Neuronal stem cell (in vitro differentiated cells): ENCODE data around the gene NKAIN4.

Source experiments
- DNase-seq: peaks from one replicate; pipeline ENCODE4 v3.0.0-alpha.2; 2013; ENCODE audit warnings: low spot score
- H2AFZ ChIP-seq: one replicate; pipeline ENCODE4 v1.6.1; 2013; ENCODE audit warnings: mild to moderate bottlenecking, low read length, inconsistent platforms
- H2AK5ac ChIP-seq: 2 replicates; pipeline ENCODE4 v1.6.1; 2013; ENCODE audit warnings: low read depth, mild to moderate bottlenecking, inconsistent platforms, low read length, moderate library complexity, mixed read lengths
- H2BK120ac ChIP-seq: 2 replicates; pipeline ENCODE4 v1.6.1; 2013; ENCODE audit warnings: low read depth, mild to moderate bottlenecking, inconsistent platforms, low read length, moderate library complexity, mixed read lengths
- H2BK12ac ChIP-seq: one replicate; pipeline ENCODE4 v1.6.1; 2013; ENCODE audit warnings: low read length, inconsistent platforms
- H2BK15ac ChIP-seq: 2 replicates; pipeline ENCODE4 v1.6.1; 2013; ENCODE audit warnings: mild to moderate bottlenecking, low read length, inconsistent platforms, mixed read lengths
- H2BK5ac ChIP-seq: one replicate; pipeline ENCODE4 v1.6.1; 2013; ENCODE audit warnings: inconsistent platforms, mild to moderate bottlenecking, low read length, moderate library complexity
- H3K14ac ChIP-seq: one replicate; pipeline ENCODE4 v1.6.1; 2013; ENCODE audit warnings: low read length, inconsistent platforms
- H3K18ac ChIP-seq: 2 replicates; pipeline ENCODE4 v1.6.1; 2013; ENCODE audit warnings: low read length, inconsistent platforms
- H3K23ac ChIP-seq: 2 replicates; pipeline ENCODE4 v1.6.1; 2013; ENCODE audit warnings: low read depth, mild to moderate bottlenecking, mixed read lengths, low read length, inconsistent platforms; ENCODE audit not compliant: poor library complexity
- H3K27ac ChIP-seq: replicated peaks from 3 replicates; pipeline ENCODE4 v1.5.1; 2013; ENCODE audit warnings: low read length, inconsistent platforms
- H3K27me3 ChIP-seq, 3 experiments: 2 replicates each; pipeline ENCODE4 v1.6.1; 2013; ENCODE audit warnings: low read length in 3 of 3, mild to moderate bottlenecking in 2 of 3, inconsistent platforms in 1 of 3, low read depth in 1 of 3, mixed read lengths in 1 of 3, moderate library complexity in 1 of 3; ENCODE audit not compliant: control insufficient read depth in 3 of 3, insufficient read depth in 3 of 3
- H3K36me3 ChIP-seq, 2 donors: replicated peaks in 1 of 2; 2 replicates each; pipeline ENCODE4 v1.6.1; 2013; ENCODE audit warnings: low read length in 2 of 2; ENCODE audit not compliant: control insufficient read depth in 2 of 2, insufficient read depth in 2 of 2
- H3K4ac ChIP-seq: 2 replicates; pipeline ENCODE4 v1.6.1; 2013; ENCODE audit warnings: inconsistent platforms, mild to moderate bottlenecking, low read length, moderate library complexity
- H3K4me1 ChIP-seq, 2 donors: 1 replicate in 1 of 2; 2 replicates in 1 of 2; pipeline ENCODE4 v1.6.1; 2013; ENCODE audit warnings: low read length in 2 of 2, low read depth in 1 of 2; ENCODE audit not compliant: control insufficient read depth in 2 of 2, insufficient read depth in 1 of 2
- H3K4me2 ChIP-seq: one replicate; pipeline ENCODE4 v1.6.1; 2013; ENCODE audit warnings: mild to moderate bottlenecking, low read length, inconsistent platforms; ENCODE audit not compliant: insufficient read depth, poor library complexity, severe bottlenecking
- H3K4me3 ChIP-seq, 2 donors: 2 replicates each; pipeline ENCODE4 v1.5.1; 2013; ENCODE audit warnings: low read length in 2 of 2, mild to moderate bottlenecking in 2 of 2, inconsistent platforms in 1 of 2, moderate library complexity in 1 of 2
- H3K79me1 ChIP-seq: one replicate; pipeline ENCODE4 v1.6.1; 2013; ENCODE audit warnings: low read depth, mild to moderate bottlenecking, inconsistent platforms, low read length, moderate library complexity
- H3K9ac ChIP-seq: one replicate; pipeline ENCODE4 v1.6.1; 2013; ENCODE audit warnings: mild to moderate bottlenecking, low read depth, low read length, inconsistent platforms; ENCODE audit not compliant: poor library complexity
- H3K9me3 ChIP-seq, 2 donors: replicated peaks in 1 of 2; 2 replicates each; pipeline versions ENCODE3 to v1.6.1; 2013; ENCODE audit warnings: low read length in 2 of 2, mild to moderate bottlenecking in 2 of 2, inconsistent platforms in 1 of 2, low read depth in 1 of 2, mixed read lengths in 1 of 2, moderate library complexity in 1 of 2; ENCODE audit not compliant: control insufficient read depth in 2 of 2, insufficient read depth in 1 of 2
- H4K8ac ChIP-seq: one replicate; pipeline ENCODE4 v1.6.1; 2013; ENCODE audit warnings: low read depth, mild to moderate bottlenecking, inconsistent platforms, low read length, moderate library complexity
- H4K91ac ChIP-seq: one replicate; pipeline ENCODE4 v1.6.1; 2013; ENCODE audit warnings: low read length, low read depth, mild to moderate bottlenecking, inconsistent platforms; ENCODE audit not compliant: poor library complexity
- WGBS, 2 donors: extraction: QIAGEN DNeasy Blood & Tissue Kit; methylation state at CpG; one replicate each; pipeline ENCODE4 v1.1.7; 2013; ENCODE audit warnings: missing lambda C conversion rate in 2 of 2, mixed read lengths in 1 of 2; ENCODE audit not compliant: insufficient read length in 2 of 2, insufficient replicate concordance in 1 of 2; ENCODE audit errors: extremely low coverage in 2 of 2; 5-methylcytosine and 5-hydroxymethylcytosine counted together

Gene NKAIN4

DNA sequence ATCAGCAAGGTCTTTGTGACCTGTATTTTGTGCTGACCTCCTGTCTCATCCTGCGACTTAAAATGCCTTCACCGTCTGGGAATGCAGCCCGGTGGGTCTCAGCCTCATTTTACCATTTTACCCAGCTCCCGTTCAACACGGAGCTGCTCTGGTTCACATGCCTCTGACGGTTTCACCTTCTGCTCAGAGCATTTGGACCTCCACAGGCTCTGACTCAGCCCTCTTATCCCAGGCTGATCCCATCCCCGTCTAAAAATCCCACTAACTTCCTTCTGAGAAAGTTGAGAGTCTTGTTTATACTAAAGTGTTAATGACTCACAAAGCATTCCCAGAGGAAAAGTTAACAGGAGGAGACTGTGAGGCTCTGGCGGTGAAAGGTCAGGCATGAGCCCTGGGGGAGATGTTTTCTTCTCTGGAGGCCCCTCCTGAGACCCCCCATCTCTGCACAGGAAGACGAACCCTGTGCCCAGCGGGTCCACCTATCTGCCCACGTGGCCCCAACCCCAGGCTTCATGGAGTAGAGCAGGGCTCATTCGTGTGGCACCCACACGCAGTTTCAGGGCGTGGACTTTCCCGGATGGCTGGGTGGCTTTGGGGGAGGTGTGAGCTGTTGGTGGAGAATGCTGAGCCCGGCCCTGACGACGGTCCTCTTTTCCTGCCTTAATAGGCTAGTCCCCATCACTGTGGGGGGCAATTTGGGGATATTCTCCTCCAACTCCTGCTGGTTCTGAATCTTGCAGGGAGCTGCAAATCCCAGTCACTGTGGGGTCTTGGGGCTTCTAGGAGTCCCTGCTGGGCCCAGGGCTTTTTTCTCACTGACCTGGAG, 21.8 kb downstream of the NKAIN4 start:
- no peak for DNase-seq
- Histone ChIP-seq H3K27me3 (no peaks in the 10 kb centered on the region), H3K4me3 (no peak overlapping the region), H3K4me1 (peaks cover 18 to 54% of the 10 kb centered on the region in 2 donors), H2BK12ac (no peak overlapping the region), H4K8ac (no peak overlapping the region), H3K9me3 (no peaks in the 10 kb centered on the region), H2BK5ac (no peak overlapping the region), H2AK5ac (no peak overlapping the region), H3K4me2 (no peak overlapping the region), H3K4ac (no peak overlapping the region), H4K91ac (no peak overlapping the region), H3K36me3 (no peaks in the 10 kb centered on the region), H3K9ac (no peak overlapping the region), H2BK120ac (no peak overlapping the region), H3K23ac (no peak overlapping the region), H3K27ac (no peak overlapping the region), H3K18ac (no peak overlapping the region), H3K79me1 (no peaks in the 10 kb centered on the region), H2BK15ac (no peak overlapping the region), H2AFZ (no peak overlapping the region), H3K14ac (no peak overlapping the region)
- WGBS, 2 donors = no CpG with 5 or more reads among the region's 18 CpGs

DNA sequence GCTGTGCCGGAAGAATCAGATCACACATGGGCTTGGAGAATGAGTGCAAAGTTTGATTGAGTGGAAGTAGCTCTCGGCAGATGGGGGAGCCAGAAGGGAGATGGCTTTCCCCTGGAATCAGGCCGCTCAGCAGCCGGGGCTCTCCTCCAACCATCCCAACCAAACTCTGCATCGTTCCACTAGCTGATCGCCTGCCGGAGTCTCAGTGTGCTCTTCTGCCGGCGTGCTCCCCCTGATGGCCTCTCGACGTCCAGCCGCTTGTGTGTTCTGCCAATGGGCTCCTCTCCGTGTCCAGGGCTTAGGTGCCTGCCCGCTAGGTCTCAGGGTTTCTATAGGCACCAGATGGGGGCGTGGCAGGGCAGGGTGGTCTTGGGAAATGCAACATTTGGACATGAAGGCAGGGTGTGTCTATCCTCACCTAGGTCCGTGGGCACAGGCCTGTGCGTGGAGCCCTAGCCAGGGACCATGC, 23.4 kb downstream of the NKAIN4 start:
- H4K91ac ChIP-seq = no peak overlapping the region
- peak; percentile 64 for DNase-seq
- H3K36me3 ChIP-seq = no peaks in the 10 kb centered on the region
- H3K27ac ChIP-seq = no peak overlapping the region
- no peak overlapping the region for H3K4me2 ChIP-seq
- H3K4ac ChIP-seq = no peak overlapping the region
- H2BK12ac ChIP-seq = no peak overlapping the region
- no peak overlapping the region for H3K23ac ChIP-seq
- H2AK5ac ChIP-seq = peak overlapping the region; percentile 8
- peaks cover 16 to 44% of the 10 kb centered on the region in 2 donors for H3K4me1 ChIP-seq
- WGBS, 2 donors = no CpG with 5 or more reads among the region's 17 CpGs
- no peak overlapping the region for H2BK5ac ChIP-seq
- no peak overlapping the region for H3K9ac ChIP-seq
- H2BK120ac ChIP-seq = no peak overlapping the region
- H2BK15ac ChIP-seq = peak overlapping the region; percentile 25
- H3K79me1 ChIP-seq = no peaks in the 10 kb centered on the region
- H3K4me3 ChIP-seq = peak overlapping the region in 1 of 2 donors; percentile 41
- peak overlapping the region; percentile 89 for H2AFZ ChIP-seq
- H4K8ac ChIP-seq = no peak overlapping the region
- H3K18ac ChIP-seq = peak overlapping the region; percentile 11
- no peak overlapping the region for H3K14ac ChIP-seq
- H3K27me3 ChIP-seq = no peaks in the 10 kb centered on the region
- H3K9me3 ChIP-seq = no peaks in the 10 kb centered on the region

DNA sequence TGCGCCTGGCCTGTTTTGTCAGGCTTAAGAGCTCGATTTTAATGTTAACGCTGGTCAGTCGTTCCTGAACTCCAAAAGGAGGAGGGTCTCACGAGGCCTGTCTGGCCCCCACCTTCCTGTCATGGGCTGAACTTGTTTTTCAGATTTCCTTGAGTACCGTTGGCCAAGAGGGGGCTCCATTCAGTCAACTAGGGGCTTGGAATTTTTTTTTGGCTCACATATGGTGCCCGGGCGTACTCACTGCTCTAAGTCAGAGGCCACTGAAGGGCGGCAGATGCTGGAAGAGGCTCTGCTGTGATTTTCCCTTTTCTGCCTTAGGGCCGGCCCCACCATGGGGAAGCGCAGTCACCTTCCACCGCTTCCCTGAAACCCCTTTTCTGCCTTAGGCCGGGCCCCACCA, 25.5 kb downstream of the NKAIN4 start:
- H3K9ac ChIP-seq = no peak overlapping the region
- no peak overlapping the region for H2BK12ac ChIP-seq
- H2BK5ac ChIP-seq = peak overlapping the region; percentile 67
- H4K8ac ChIP-seq = no peak overlapping the region
- H3K14ac ChIP-seq = no peak overlapping the region
- no peak overlapping the region for H4K91ac ChIP-seq
- no peak overlapping the region for H3K4ac ChIP-seq
- H3K79me1 ChIP-seq = no peaks in the 10 kb centered on the region
- H3K27ac ChIP-seq = no peak overlapping the region
- no peak overlapping the region for H2BK15ac ChIP-seq
- H3K18ac ChIP-seq = no peak overlapping the region
- H3K23ac ChIP-seq = peak overlapping the region; percentile 39
- H2BK120ac ChIP-seq = no peak overlapping the region
- H3K4me1 ChIP-seq = peaks cover 13 to 36% of the 10 kb centered on the region in 2 donors
- no peak overlapping the region for H2AK5ac ChIP-seq
- H3K9me3 ChIP-seq = no peaks in the 10 kb centered on the region
- no peak overlapping the region for H3K4me3 ChIP-seq
- no peak overlapping the region for H2AFZ ChIP-seq
- DNase-seq = no peak
- H3K36me3 ChIP-seq = no peaks in the 10 kb centered on the region
- peaks cover 0 to 3% (median 0%) of the 10 kb centered on the region in 3 experiments for H3K27me3 ChIP-seq
- no CpG with 5 or more reads among the region's 13 CpGs for WGBS, 2 donors
- no peak overlapping the region for H3K4me2 ChIP-seq

GRCh38 chr20:63227260-63227659, 27.0 kb downstream of the NKAIN4 start:
- no peaks in the 10 kb centered on the region for H3K9me3 ChIP-seq
- no peak overlapping the region for H2BK12ac ChIP-seq
- peaks cover 0 to 9% (median 0%) of the 10 kb centered on the region in 3 experiments for H3K27me3 ChIP-seq
- H4K91ac ChIP-seq = no peak overlapping the region
- H3K14ac ChIP-seq = no peak overlapping the region
- H3K4me1 ChIP-seq = peaks cover 13 to 32% of the 10 kb centered on the region in 2 donors
- no peak overlapping the region for H3K4me3 ChIP-seq
- no peak overlapping the region for H3K9ac ChIP-seq
- WGBS, 2 donors = no CpG with 5 or more reads among the region's 5 CpGs
- H3K18ac ChIP-seq = no peak overlapping the region
- no peak overlapping the region for H2BK15ac ChIP-seq
- no peak overlapping the region for H3K4ac ChIP-seq
- no peak overlapping the region for H4K8ac ChIP-seq
- no peak overlapping the region for H3K23ac ChIP-seq
- H3K27ac ChIP-seq = no peak overlapping the region
- H3K79me1 ChIP-seq = no peaks in the 10 kb centered on the region
- no peak overlapping the region for H2AFZ ChIP-seq
- no peak for DNase-seq
- no peaks in the 10 kb centered on the region for H3K36me3 ChIP-seq
- H2AK5ac ChIP-seq = no peak overlapping the region
- no peak overlapping the region for H2BK120ac ChIP-seq
- no peak overlapping the region for H2BK5ac ChIP-seq
- H3K4me2 ChIP-seq = no peak overlapping the region
